SH-SY5Y (cell line): ENCODE data around the gene LGALS3BP.

Source experiments
- GATA2 ChIP-seq: IDR thresholded peaks from 2 replicates; pipeline ENCODE4 v1.6.1; 2011; ENCODE audit warnings: mild to moderate bottlenecking, low read depth, low read length
- GATA3 ChIP-seq: IDR thresholded peaks from 2 replicates; pipeline ENCODE4 v1.6.1; 2011; ENCODE audit warnings: low read depth, mild to moderate bottlenecking, low read length, moderate library complexity

GRCh38 chr17:79024901-79025737 is 45.4 kb upstream of the LGALS3BP start:
- TF ChIP-seq GATA3 = no peak
- TF ChIP-seq GATA2 = no peak
